Activated CD8-positive, alpha-beta memory T cell treated with anti-CD3 and anti-CD28 coated beads, Interleukin-2, amount 10 ng/mL, durations not matched to agents 7 days and 5 days (primary cell): ENCODE data around the gene TMEM237. TPM values are rescaled to one million over a fixed set of nuclear protein-coding genes. Genes with fewer than 3 reads are reported as not detected.

Experiments used
- ATAC-seq: fragments of 150-1000 bp; cut with Tn5 transposase; one replicate; pipeline ENCODE4 v1.10.0; 2021; ENCODE audit warnings: moderate library complexity
- CTCF ChIA-PET: fragments of 350-600 bp; sonication (Branson Sonifier 250); formaldehyde crosslinking; loops from one replicate; lab custom pipeline; 2021; ENCODE audit warnings: antibody characterized with exemption; lab: Charles Lee
- DNase-seq: peaks from one replicate; pipeline ENCODE4 v3.0.0-alpha.2; 2020
- H3K27ac Mint-ChIP-seq: one replicate; pipeline ENCODE4 v1.8.0; 2021; ENCODE audit warnings: mild to moderate bottlenecking, mixed read lengths
- H3K27me3 Mint-ChIP-seq: one replicate; pipeline ENCODE4 v1.8.0; 2021; ENCODE audit warnings: mixed read lengths
- H3K36me3 Mint-ChIP-seq: one replicate; pipeline ENCODE4 v1.8.0; 2021; ENCODE audit warnings: mild to moderate bottlenecking, mixed read lengths
- H3K4me1 Mint-ChIP-seq: one replicate; pipeline ENCODE4 v1.8.0; 2021; ENCODE audit warnings: mixed read lengths
- H3K4me3 Mint-ChIP-seq: one replicate; pipeline ENCODE4 v1.8.0; 2021; ENCODE audit warnings: mild to moderate bottlenecking, moderate library complexity, mixed read lengths
- H3K9me3 Mint-ChIP-seq: one replicate; pipeline ENCODE4 v1.8.0; 2022; ENCODE audit warnings: low read depth, mixed read lengths
- total RNA-seq, 2 experiments: library from RNA; stranded (reverse); gene quantifications; one replicate each; pipeline ENCODE4 v1.2.3, GENCODE V29; 2021

Gene TMEM237
- total RNA-seq, 2 experiments from 2014 or later: 19.6 to 21.6 TPM

- Mint-ChIP-seq H3K4me1 (no peaks in the 10 kb centered on the region), H3K27me3 (no peaks in the 10 kb centered on the region), H3K27ac (no peak overlapping the region), H3K4me3 (no peak overlapping the region), H3K36me3 (peaks cover 36% of the 10 kb centered on the region), H3K9me3 (no peaks in the 10 kb centered on the region)
- CTCF ChIA-PET: interaction anchor here (0.7 kb wide), 1 partner anchor 22 kb away, joined by 6 read pairs; no protein-coding TSS in a partner anchor
- no peak for DNase-seq
- ATAC-seq: no peak
Observed at GRCh38 chr2:201630577-201630976, 12.7 kb downstream of the TMEM237 start.

DNA sequence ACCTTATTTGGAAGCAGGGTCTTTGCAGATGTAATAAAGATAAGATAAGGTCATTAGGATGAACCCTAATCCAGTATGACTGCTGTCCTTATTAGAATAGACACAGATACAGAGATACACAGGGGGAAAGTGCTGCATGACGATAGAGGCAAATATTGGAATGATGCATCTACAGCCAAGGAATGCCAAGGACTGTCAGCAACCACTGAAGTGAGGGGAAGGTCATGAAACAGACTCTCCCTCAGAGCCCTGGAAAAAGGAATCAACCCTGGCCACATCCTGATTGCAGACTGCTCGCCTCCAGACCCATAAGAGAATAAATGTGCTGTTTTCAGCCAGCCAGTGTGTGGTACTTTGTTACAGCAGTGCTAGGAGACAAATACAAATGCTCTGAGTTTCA, 14.8 kb downstream of the TMEM237 start:
- ATAC-seq (no peak), DNase-seq (no peak)
- no peak overlapping the region for H3K27ac Mint-ChIP-seq
- CTCF ChIA-PET: no interaction called here
- no peaks in the 10 kb centered on the region for H3K27me3 Mint-ChIP-seq
- H3K4me3 Mint-ChIP-seq: no peak overlapping the region
- peaks cover 27% of the 10 kb centered on the region for H3K36me3 Mint-ChIP-seq
- no peaks in the 10 kb centered on the region for H3K4me1 Mint-ChIP-seq
- no peaks in the 10 kb centered on the region for H3K9me3 Mint-ChIP-seq

DNA sequence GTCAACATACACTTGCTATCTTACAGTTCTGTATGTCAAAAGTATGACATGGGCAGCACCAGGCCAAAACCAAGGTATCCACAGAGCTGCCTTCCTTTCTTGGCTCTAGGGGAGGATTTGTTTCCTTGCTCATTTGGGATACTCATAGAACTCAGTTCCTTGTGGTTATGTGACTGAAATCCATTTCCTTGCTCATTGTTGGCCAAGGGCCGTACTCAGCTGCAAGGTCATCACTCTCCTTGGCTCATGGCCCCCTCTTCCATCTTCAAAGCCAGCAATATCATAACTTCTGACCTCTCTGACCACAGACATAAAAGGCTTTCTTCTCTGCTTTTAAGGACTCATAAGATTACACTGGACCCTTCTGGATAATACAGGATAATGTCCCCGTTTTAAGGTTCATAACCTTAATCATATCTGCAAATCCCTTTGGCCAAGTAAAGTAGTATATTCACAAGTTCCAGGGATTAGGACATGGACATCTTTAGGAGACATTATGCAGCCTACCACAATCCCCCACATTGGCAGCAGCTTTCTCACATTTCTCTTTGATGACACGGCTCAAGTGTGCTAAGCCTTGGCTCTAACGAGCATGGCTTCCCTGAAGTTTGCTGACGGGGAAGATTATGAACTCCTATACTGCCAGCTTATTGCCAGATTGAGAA, 20.9 kb downstream of the TMEM237 start:
- Mint-ChIP-seq H3K4me3 (no peak overlapping the region), H3K9me3 (no peaks in the 10 kb centered on the region), H3K27me3 (no peaks in the 10 kb centered on the region), H3K27ac (no peak overlapping the region), H3K4me1 (no peaks in the 10 kb centered on the region), H3K36me3 (peaks cover 4% of the 10 kb centered on the region)
- CTCF ChIA-PET: interaction anchor here (1.4 kb wide), 1 partner anchor 20 kb away, joined by 3 read pairs; the partner anchor contains the start of gene TMEM237
- DNase-seq (no peak), ATAC-seq (no peak)

- Mint-ChIP-seq H3K36me3 (peaks cover 3% of the 10 kb centered on the region), H3K27ac (no peak overlapping the region), H3K9me3 (no peaks in the 10 kb centered on the region), H3K27me3 (no peaks in the 10 kb centered on the region), H3K4me1 (no peaks in the 10 kb centered on the region), H3K4me3 (no peak overlapping the region)
- CTCF ChIA-PET: no interaction called here
- DNase-seq: no peak
- ATAC-seq: no peak
Observed at GRCh38 chr2:201621293-201621999, 21.9 kb downstream of the TMEM237 start.

DNA sequence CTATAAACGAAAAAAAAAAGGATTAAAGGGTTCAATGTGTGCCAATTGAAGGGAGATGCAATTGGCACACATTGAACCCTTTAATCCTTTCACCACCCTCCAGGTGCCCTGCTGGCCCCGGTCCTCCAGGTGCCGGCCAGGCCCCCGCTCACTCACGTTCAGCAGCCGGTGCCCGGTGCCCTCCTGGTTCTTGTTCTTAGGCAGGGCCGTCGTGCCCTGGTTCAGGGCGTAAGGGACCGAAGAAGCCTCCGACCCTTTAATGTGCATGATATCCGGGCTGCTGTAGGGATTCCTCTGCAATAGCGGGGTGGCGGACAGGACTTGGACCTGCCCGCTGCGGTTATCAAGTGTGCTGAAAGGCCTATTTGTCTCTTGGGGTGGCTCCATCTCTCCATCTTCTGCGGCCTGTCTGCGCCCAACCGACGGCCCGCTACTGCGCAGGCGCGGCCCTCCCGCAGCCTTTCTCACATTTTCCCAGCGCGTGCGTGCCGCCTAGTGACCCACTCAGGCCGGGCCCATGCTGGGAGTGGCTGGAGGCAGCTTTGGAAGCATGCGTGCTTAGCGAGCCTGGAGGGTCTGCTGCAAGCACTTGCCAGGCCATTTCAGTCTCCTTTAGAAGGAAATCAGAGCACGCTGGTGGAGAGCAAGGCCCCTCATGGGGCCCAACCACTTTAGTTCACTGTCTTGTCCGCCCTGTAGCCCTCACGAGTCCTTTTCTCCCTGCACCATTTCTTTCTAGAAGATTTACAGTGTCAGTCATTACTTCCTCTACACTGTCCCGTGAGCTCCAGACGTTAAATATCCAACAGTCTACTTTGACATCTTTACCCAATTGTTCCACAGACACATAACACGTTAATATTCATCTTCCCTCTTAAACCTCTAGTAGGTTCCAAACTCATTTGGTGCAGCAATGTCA, 24.3 kb downstream of the TMEM237 start:
- DNase-seq: no peak

DNA sequence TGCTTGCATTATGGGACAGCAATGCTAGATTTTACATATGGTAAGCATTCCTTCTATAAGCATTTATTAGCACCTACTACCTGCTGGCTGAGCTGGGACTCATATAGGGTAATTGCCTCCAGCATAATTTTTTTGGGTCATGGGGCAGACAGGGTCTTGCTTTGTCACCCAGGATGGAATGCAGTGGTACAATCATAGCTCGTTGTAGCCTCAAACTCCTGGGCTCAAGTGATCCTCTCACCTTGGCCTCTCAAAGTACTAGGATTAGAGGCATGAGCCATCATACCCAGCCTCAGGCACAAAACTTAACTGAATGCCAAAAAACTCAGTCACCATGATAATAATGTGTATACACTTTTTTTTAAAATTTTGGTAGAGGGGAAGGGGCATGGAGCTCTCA, 35.3 kb downstream of the TMEM237 start:
- H3K36me3 Mint-ChIP-seq: no peaks in the 10 kb centered on the region
- no peak for DNase-seq
- no peak overlapping the region for H3K27ac Mint-ChIP-seq
- H3K27me3 Mint-ChIP-seq: peaks cover 41% of the 10 kb centered on the region
- H3K4me3 Mint-ChIP-seq: no peak overlapping the region
- CTCF ChIA-PET: no interaction called here
- H3K9me3 Mint-ChIP-seq: peaks cover 3% of the 10 kb centered on the region
- no peak for ATAC-seq
- H3K4me1 Mint-ChIP-seq: no peaks in the 10 kb centered on the region

More for the DNA sequence above, 24.3 kb downstream of the TMEM237 start:
- no peak for ATAC-seq
- Mint-ChIP-seq H3K36me3 (no peaks in the 10 kb centered on the region), H3K27me3 (peaks cover 12% of the 10 kb centered on the region), H3K4me3 (no peak overlapping the region), H3K4me1 (no peaks in the 10 kb centered on the region), H3K9me3 (no peaks in the 10 kb centered on the region), H3K27ac (no peak overlapping the region)
- CTCF ChIA-PET: no interaction called here

DNA sequence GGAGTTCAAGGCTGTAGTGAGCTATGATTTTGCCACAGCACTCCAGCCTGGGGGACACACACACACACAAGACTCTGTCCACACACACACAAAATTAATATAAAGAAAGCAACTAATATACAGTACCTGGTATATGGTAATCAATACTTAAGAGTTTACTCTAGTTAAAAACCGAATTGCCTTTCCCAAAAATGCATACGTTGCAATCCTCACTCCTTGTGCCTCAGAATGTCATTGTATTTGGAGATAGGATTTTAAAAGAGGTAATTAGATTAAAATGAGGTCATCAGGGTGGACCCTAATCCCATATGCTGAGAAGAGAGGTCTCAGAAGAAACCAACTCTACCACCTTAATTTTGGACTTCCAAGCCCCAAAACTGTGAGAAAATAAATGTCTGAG, 35.7 kb downstream of the TMEM237 start:
- peaks cover 43% of the 10 kb centered on the region for H3K27me3 Mint-ChIP-seq
- peaks cover 3% of the 10 kb centered on the region for H3K9me3 Mint-ChIP-seq
- no peak overlapping the region for H3K27ac Mint-ChIP-seq
- DNase-seq (no peak), ATAC-seq (no peak)
- no peaks in the 10 kb centered on the region for H3K36me3 Mint-ChIP-seq
- CTCF ChIA-PET: no interaction called here
- no peak overlapping the region for H3K4me3 Mint-ChIP-seq
- H3K4me1 Mint-ChIP-seq: no peaks in the 10 kb centered on the region

- Mint-ChIP-seq H3K27me3 (peaks cover 29% of the 10 kb centered on the region), H3K4me1 (no peaks in the 10 kb centered on the region), H3K9me3 (no peaks in the 10 kb centered on the region), H3K27ac (no peak overlapping the region), H3K4me3 (no peak overlapping the region), H3K36me3 (no peaks in the 10 kb centered on the region)
- CTCF ChIA-PET: no interaction called here
- DNase-seq (no peak), ATAC-seq (no peak)
Observed at GRCh38 chr2:201600906-201601305, 42.4 kb downstream of the TMEM237 start.

GRCh38 chr2:201597397-201597796, 45.9 kb downstream of the TMEM237 start:
- ATAC-seq: no peak
- CTCF ChIA-PET: no interaction called here
- Mint-ChIP-seq H3K36me3 (no peaks in the 10 kb centered on the region), H3K4me3 (no peak overlapping the region), H3K27me3 (peaks cover 10% of the 10 kb centered on the region), H3K4me1 (no peaks in the 10 kb centered on the region), H3K9me3 (no peaks in the 10 kb centered on the region), H3K27ac (no peak overlapping the region)
- no peak for DNase-seq

DNA sequence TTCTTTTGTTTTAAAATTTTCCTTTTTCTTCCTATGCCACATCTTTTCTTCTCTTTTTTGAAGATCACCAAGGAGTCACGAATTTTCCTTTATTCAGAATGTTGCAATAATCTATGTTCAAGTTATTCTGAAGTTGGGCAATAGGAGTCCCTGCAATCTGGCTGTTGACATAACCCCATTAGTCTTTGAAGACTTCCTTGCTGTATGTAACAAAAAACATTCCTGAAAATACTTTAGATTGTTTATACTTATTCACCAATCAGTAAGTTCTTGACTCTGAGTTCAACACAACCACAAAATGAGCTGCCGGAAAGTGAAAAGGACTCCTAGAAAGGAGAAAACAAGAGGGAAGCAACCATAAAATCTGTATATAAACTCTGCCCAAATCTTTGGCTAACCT, 62.8 kb downstream of the TMEM237 start:
- CTCF ChIA-PET: no interaction called here
- no peak for DNase-seq
- Mint-ChIP-seq H3K27me3 (peaks cover 18% of the 10 kb centered on the region), H3K36me3 (no peaks in the 10 kb centered on the region), H3K4me3 (no peak overlapping the region), H3K27ac (no peak overlapping the region), H3K4me1 (no peaks in the 10 kb centered on the region), H3K9me3 (no peaks in the 10 kb centered on the region)
- no peak for ATAC-seq

GRCh38 chr2:201579536-201579935, 63.8 kb downstream of the TMEM237 start:
- DNase-seq (no peak), ATAC-seq (no peak)
- no peaks in the 10 kb centered on the region for H3K9me3 Mint-ChIP-seq
- CTCF ChIA-PET: no interaction called here
- H3K27ac Mint-ChIP-seq: no peak overlapping the region
- no peak overlapping the region for H3K4me3 Mint-ChIP-seq
- H3K36me3 Mint-ChIP-seq: no peaks in the 10 kb centered on the region
- no peaks in the 10 kb centered on the region for H3K4me1 Mint-ChIP-seq
- H3K27me3 Mint-ChIP-seq: peaks cover 15% of the 10 kb centered on the region

DNA sequence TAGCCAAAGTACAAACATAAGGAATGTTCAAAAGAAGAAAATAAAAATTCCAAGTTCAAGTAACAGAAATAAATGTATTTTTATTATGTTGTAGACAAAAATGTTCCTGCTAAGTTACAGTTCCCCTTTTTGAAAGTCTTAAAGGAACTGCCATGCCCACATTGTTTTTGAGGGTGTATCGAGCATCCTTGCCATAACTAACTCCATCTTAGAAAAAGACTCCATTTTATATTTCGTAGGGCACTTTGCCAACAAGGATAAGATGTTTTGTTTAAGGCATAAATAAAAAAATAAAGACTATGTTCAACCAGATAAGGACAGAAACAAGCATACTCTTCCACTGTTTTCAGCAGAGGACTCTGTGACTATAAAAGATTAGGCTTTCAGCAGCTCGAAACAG, 67.3 kb downstream of the TMEM237 start:
- CTCF ChIA-PET: interaction anchor here (1.2 kb wide), 1 partner anchor 8 kb away, joined by 3 read pairs; no protein-coding TSS in a partner anchor
- Mint-ChIP-seq H3K4me1 (peaks cover 4% of the 10 kb centered on the region), H3K9me3 (no peaks in the 10 kb centered on the region), H3K27ac (no peak overlapping the region), H3K36me3 (no peaks in the 10 kb centered on the region), H3K27me3 (peaks cover 8% of the 10 kb centered on the region), H3K4me3 (no peak overlapping the region)
- no peak for DNase-seq
- ATAC-seq: no peak

DNA sequence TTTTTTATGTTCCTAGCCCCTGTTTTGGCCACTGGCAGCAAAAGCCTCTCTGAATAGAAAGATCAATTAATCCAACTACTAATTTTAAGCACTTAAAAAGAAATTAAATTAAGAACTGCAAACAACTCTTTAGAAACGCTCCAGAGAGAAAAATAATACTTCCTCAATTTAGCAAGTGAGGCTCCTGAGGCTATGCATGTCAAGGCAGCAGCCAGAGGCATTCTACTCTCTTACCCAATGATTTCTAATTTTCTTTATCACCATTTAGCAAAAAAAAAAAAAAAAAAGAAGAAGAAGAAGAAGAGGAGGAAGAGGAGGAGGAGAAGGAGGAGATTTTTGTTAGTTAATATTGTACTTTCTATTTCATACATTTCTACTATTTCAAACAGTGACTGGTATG, 68.5 kb downstream of the TMEM237 start:
- no peaks in the 10 kb centered on the region for H3K9me3 Mint-ChIP-seq
- no peak overlapping the region for H3K4me3 Mint-ChIP-seq

More for the DNA sequence above, 68.5 kb downstream of the TMEM237 start:
- H3K27ac Mint-ChIP-seq: no peak overlapping the region
- H3K4me1 Mint-ChIP-seq: peaks cover 4% of the 10 kb centered on the region
- ATAC-seq: no peak
- no peaks in the 10 kb centered on the region for H3K36me3 Mint-ChIP-seq
- peaks cover 8% of the 10 kb centered on the region for H3K27me3 Mint-ChIP-seq
- CTCF ChIA-PET: interaction anchor here (1.2 kb wide), 1 partner anchor 10 kb away, joined by 3 read pairs; no protein-coding TSS in a partner anchor
- DNase-seq: no peak
